Caco-2 (cell line): ENCODE results near the gene RIMOC1. TPM values are rescaled to one million over a fixed set of nuclear protein-coding genes. Genes with fewer than 3 reads are reported as not detected.

ENCODE experiments used
- BruUV-seq: library from RNA; stranded (reverse); fragments of 400-500 nt; replicated peaks from 2 replicates; lab custom pipeline; 2021; lab: Mats Ljungman, UMichigan
- CTCF ChIA-PET: fragments of 300-600 bp; sonication (Branson Sonifier 250); formaldehyde crosslinking; loops from one replicate; lab custom pipeline; 2022; ENCODE audit warnings: antibody characterized with exemption; lab: Charles Lee
- POLR2A ChIA-PET: fragments of 300-600 bp; sonication (Branson Sonifier 250); formaldehyde crosslinking; loops from one replicate; lab custom pipeline; 2022; ENCODE audit warnings: antibody characterized with exemption; lab: Charles Lee
- DNase-seq, 2 experiments: peaks; one replicate each; pipeline versions ENCODE4 v3.0.0 to v3.0.0-alpha.2; 2020 to 2022
- H3K27me3 ChIP-seq: replicated peaks from 2 replicates; pipeline ENCODE4 v1.6.0; 2011; ENCODE audit warnings: low read length; ENCODE audit not compliant: control insufficient read depth, insufficient read depth
- H3K36me3 ChIP-seq: 2 replicates; pipeline ENCODE4 v1.5.1; 2011; ENCODE audit warnings: low read length; ENCODE audit not compliant: control insufficient read depth, insufficient read depth
- H3K4me1 ChIP-seq: fragments of 250-450 bp; sonication (Bioruptor Pico); 2 replicates; pipeline ENCODE4 v1.5.1; 2020; ENCODE audit warnings: mild to moderate bottlenecking
- H3K4me3 ChIP-seq: 2 replicates; pipeline ENCODE4 v1.5.1; 2011; ENCODE audit warnings: low read depth, mild to moderate bottlenecking, control low read depth, low read length
- H3K9me3 ChIP-seq: fragments of 250-450 bp; sonication (Bioruptor Pico); 2 replicates; pipeline ENCODE4 v1.5.1; 2020; ENCODE audit warnings: mild to moderate bottlenecking, moderate library complexity
- H3K27ac Mint-ChIP-seq: one replicate; pipeline ENCODE4 v1.8.0; 2022; ENCODE audit warnings: mixed read lengths; ENCODE audit not compliant: unreplicated experiment
- H3K27me3 Mint-ChIP-seq: one replicate; pipeline ENCODE4 v1.8.0; 2022; ENCODE audit warnings: mixed read lengths; ENCODE audit not compliant: insufficient read depth, unreplicated experiment
- H3K36me3 Mint-ChIP-seq: one replicate; pipeline ENCODE4 v1.8.0; 2022; ENCODE audit warnings: mild to moderate bottlenecking, mixed read lengths; ENCODE audit not compliant: insufficient read depth, unreplicated experiment
- H3K4me1 Mint-ChIP-seq: one replicate; pipeline ENCODE4 v1.8.0; 2022; ENCODE audit warnings: low read depth, mixed read lengths; ENCODE audit not compliant: unreplicated experiment
- H3K4me3 Mint-ChIP-seq: one replicate; pipeline ENCODE4 v1.8.0; 2022; ENCODE audit warnings: mild to moderate bottlenecking, moderate library complexity, mixed read lengths; ENCODE audit not compliant: unreplicated experiment
- H3K9me3 Mint-ChIP-seq: one replicate; pipeline ENCODE4 v1.8.0; 2022; ENCODE audit warnings: mixed read lengths; ENCODE audit not compliant: unreplicated experiment
- CTCF ChIP-seq, 2 experiments: fragments of 200-600 bp in 1 of 2; IDR thresholded peaks; 1 replicate in 1 of 2; 2 replicates in 1 of 2; pipeline versions ENCODE4 v1.5.1 to v1.8.0; 2011 to 2022; ENCODE audit warnings: antibody characterized with exemption in 1 of 2, control low read depth in 1 of 2, inconsistent platforms in 1 of 2, low read depth in 1 of 2, low read length in 1 of 2, mild to moderate bottlenecking in 1 of 2, moderate library complexity in 1 of 2; ENCODE audit not compliant: insufficient read depth in 1 of 2, severe bottlenecking in 1 of 2, unreplicated experiment in 1 of 2
- intact Hi-C: fragments of 100-400 bp; cut with micrococcal nuclease; formaldehyde crosslinking; loops from one replicate; pipeline ENCODE4 v1.10.0; 2022; ENCODE audit not compliant: unreplicated experiment
- total RNA-seq: library from RNA; stranded (reverse); gene quantifications from 2 replicates; pipeline ENCODE4 v1.2.3, GENCODE V29; 2022

RIMOC1 gene
- total RNA-seq, 1 experiment from 2014 or later: 30.2 TPM

DNA sequence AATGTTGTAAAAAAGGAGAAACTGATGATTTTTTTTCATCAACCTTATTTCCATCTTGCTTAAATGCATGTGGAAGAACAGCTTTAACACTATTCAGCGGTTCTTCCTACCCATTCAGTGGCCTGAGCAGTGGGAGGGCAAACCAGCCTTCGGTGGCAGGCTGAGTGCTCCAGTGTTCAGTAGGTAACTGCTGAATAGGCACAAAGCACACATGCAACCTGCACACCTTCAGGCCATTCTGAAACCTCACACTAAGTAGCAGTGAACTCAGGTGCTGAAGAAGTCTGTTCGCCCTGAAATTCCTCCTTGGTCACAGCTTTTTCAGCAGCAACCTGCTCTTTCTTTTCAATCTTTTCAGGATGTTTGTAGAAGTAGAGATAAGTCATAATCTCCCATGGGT is 47.1 kb downstream of the RIMOC1 start:
- no peak overlapping the region for H3K4me3 Mint-ChIP-seq
- H3K9me3 Mint-ChIP-seq: no peaks in the 10 kb centered on the region
- Histone ChIP-seq H3K4me3 (no peak overlapping the region), H3K9me3 (0 out of 2 replicates have a peak, but pooled peaks cover 2% of the 10 kb centered on the region), H3K4me1 (no peaks in the 10 kb centered on the region), H3K36me3 (no peaks in the 10 kb centered on the region), H3K27me3 (no peaks in the 10 kb centered on the region)
- CTCF ChIA-PET: no interaction called here
- H3K27ac Mint-ChIP-seq: no peak overlapping the region
- no peaks in the 10 kb centered on the region for H3K4me1 Mint-ChIP-seq
- TF ChIP-seq CTCF (IDR thresholded peaks at IDR 0.05; ENCODE audit: insufficient read depth in 1 of 2, low read depth in 1 of 2, low read length in 1 of 2, severe bottlenecking in 1 of 2, unreplicated experiment in 1 of 2): no peak
- POLR2A ChIA-PET: no interaction called here
- no TSS peak for BruUV-seq
- no peaks in the 10 kb centered on the region for H3K36me3 Mint-ChIP-seq
- DNase-seq: no peak
- intact Hi-C loops: no loop called here
- H3K27me3 Mint-ChIP-seq: no peaks in the 10 kb centered on the region

Other genes starting within 250 kb of the RIMOC1 start
- gene OXCT1, start 33.9 kb upstream of the RIMOC1 start, total RNA-seq: 20.6 and 22.5 TPM in 2 replicates
- gene FBXO4, start 20.9 kb downstream of the RIMOC1 start, total RNA-seq: 8.1 and 9.7 TPM in 2 replicates